OCI-LY3 (cell line): ENCODE data around the gene ZDHHC14.

ENCODE experiments used
- H2AFZ ChIP-seq: fragments of 200-600, 300-600 bp; shearing (Covaris generic); 2 replicates; pipeline ENCODE4 v1.6.0; 2014; ENCODE audit warnings: antibody characterized with exemption, low read depth, low read length
- H3K27ac ChIP-seq: fragments of 200-600, 300-600 bp; sonication (generic); 2 replicates; pipeline ENCODE4 v1.5.1; 2014; ENCODE audit warnings: mild to moderate bottlenecking, low read length, moderate library complexity, mixed read lengths
- H3K27me3 ChIP-seq: fragments of 200-600, 300-600 bp; sonication (generic); 2 replicates; pipeline ENCODE4 v1.6.1; 2014; ENCODE audit warnings: low read depth, low read length, mixed read lengths
- H3K36me3 ChIP-seq: fragments of 200-600, 300-600 bp; sonication (generic); replicated peaks from 2 replicates; pipeline ENCODE3; 2014; ENCODE audit warnings: low read depth, low read length, mixed read lengths
- H3K4me1 ChIP-seq: fragments of 300-600, 200-600 bp; sonication (generic); 2 replicates; pipeline ENCODE4 v1.6.1; 2014; ENCODE audit warnings: low read length, mixed read lengths
- H3K4me2 ChIP-seq: fragments of 200-600, 300-600 bp; sonication (generic); 2 replicates; pipeline ENCODE4 v1.6.1; 2014; ENCODE audit warnings: low read length, mixed read lengths
- H3K4me3 ChIP-seq: fragments of 300-600, 200-600 bp; sonication (generic); 2 replicates; pipeline ENCODE4 v1.5.1; 2014; ENCODE audit warnings: antibody characterized with exemption, mild to moderate bottlenecking, low read length, moderate library complexity
- H3K79me2 ChIP-seq: fragments of 300-600, 200-600 bp; shearing (Covaris generic); 2 replicates; pipeline ENCODE4 v1.6.1; 2014; ENCODE audit warnings: mild to moderate bottlenecking, low read length, mixed read lengths
- H3K9ac ChIP-seq: fragments of 300-600, 200-600 bp; shearing (Covaris generic); 2 replicates; pipeline ENCODE4 v1.6.0; 2014; ENCODE audit warnings: mild to moderate bottlenecking, low read length, moderate library complexity
- H3K9me3 ChIP-seq: fragments of 200-600, 300-600 bp; shearing (Covaris generic); 2 replicates; pipeline ENCODE4 v1.6.1; 2014; ENCODE audit warnings: low read length, mixed read lengths; ENCODE audit not compliant: insufficient read depth
- H4K20me1 ChIP-seq: fragments of 200-600, 300-600 bp; sonication (generic); 2 replicates; pipeline ENCODE4 v1.6.1; 2016; ENCODE audit warnings: low read length, mixed read lengths; ENCODE audit not compliant: insufficient read depth
- EZH2phosphoT487 ChIP-seq: fragments of 200-600 bp; shearing (Covaris generic); IDR thresholded peaks from 2 replicates; pipeline ENCODE4 v1.6.1; 2018; ENCODE audit warnings: antibody characterized with exemption, mixed run types, low read depth
- TF ChIP-seq, protein P1 (sequence below): fragments of 200-600, 300-600 bp; sonication (generic); IDR thresholded peaks from 2 replicates; pipeline ENCODE4 v1.5.1; 2014; ENCODE audit warnings: antibody characterized with exemption, low read length, low read depth

The ZDHHC14 gene

DNA sequence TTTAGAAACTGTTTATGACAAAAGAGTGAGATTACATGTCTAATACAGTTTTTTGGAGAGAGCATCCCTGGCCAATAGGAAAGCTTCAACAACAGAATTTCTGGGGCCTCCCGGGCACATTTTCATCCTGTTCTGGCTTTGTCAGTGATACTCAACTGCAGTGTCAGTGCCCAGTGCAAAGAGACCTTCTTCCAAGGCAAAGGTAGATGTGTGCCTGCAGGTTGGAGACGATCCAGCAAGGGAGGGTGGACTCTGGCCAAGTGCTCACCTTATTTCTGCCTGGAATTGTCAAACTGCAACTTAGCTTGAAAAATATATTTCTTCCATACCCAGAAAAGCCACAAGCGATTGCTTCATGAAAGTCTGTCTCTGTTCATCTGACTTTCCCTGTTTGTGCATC is 230.4 kb downstream of the ZDHHC14 start:
- Histone ChIP-seq H3K4me3 (no peak overlapping the region), H3K9me3 (no peaks in the 10 kb centered on the region), H3K27ac (no peak overlapping the region), H4K20me1 (no peaks in the 10 kb centered on the region), H3K36me3 (no peaks in the 10 kb centered on the region), H3K9ac (no peak overlapping the region), H3K27me3 (no peaks in the 10 kb centered on the region), H3K4me1 (peaks cover 7% of the 10 kb centered on the region), H3K79me2 (no peaks in the 10 kb centered on the region), H2AFZ (no peak overlapping the region), H3K4me2 (no peak overlapping the region)
- TF ChIP-seq, protein P1, sequence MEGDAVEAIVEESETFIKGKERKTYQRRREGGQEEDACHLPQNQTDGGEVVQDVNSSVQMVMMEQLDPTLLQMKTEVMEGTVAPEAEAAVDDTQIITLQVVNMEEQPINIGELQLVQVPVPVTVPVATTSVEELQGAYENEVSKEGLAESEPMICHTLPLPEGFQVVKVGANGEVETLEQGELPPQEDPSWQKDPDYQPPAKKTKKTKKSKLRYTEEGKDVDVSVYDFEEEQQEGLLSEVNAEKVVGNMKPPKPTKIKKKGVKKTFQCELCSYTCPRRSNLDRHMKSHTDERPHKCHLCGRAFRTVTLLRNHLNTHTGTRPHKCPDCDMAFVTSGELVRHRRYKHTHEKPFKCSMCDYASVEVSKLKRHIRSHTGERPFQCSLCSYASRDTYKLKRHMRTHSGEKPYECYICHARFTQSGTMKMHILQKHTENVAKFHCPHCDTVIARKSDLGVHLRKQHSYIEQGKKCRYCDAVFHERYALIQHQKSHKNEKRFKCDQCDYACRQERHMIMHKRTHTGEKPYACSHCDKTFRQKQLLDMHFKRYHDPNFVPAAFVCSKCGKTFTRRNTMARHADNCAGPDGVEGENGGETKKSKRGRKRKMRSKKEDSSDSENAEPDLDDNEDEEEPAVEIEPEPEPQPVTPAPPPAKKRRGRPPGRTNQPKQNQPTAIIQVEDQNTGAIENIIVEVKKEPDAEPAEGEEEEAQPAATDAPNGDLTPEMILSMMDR, result no peak
- TF ChIP-seq EZH2phosphoT487, result no peak

DNA sequence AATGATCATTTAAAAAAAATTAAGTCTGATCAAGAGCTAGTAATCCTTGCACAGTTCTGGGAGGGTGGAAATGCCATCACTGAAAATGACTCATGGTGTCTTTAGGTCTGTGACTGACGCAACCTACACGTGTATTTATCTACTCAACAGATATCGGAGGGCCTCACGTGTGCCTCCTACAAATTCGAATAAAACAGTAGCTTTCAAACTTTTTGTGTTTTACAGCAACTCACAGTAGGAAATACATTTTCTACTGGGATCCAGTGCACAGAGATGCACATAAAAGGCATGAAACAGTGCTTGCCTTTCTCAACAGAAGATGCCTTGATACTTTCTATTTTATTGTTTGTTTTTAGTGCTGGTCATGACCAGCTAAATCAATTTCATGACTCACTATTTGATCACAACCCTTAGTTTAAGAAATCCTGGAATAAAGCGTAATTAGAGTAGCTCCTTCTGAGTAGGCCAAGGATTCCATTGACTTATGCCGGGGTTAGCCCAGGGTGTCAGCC is 232.1 kb downstream of the ZDHHC14 start:
- Histone ChIP-seq H3K4me3 (no peak overlapping the region), H3K27me3 (no peaks in the 10 kb centered on the region), H3K4me1 (no peaks in the 10 kb centered on the region), H4K20me1 (no peaks in the 10 kb centered on the region), H3K27ac (no peak overlapping the region), H3K36me3 (no peaks in the 10 kb centered on the region), H3K79me2 (no peaks in the 10 kb centered on the region), H3K9ac (no peak overlapping the region), H3K4me2 (no peak overlapping the region), H3K9me3 (no peaks in the 10 kb centered on the region), H2AFZ (no peak overlapping the region)
- TF ChIP-seq, protein P1, result no peak
- TF ChIP-seq EZH2phosphoT487, result no peak

DNA sequence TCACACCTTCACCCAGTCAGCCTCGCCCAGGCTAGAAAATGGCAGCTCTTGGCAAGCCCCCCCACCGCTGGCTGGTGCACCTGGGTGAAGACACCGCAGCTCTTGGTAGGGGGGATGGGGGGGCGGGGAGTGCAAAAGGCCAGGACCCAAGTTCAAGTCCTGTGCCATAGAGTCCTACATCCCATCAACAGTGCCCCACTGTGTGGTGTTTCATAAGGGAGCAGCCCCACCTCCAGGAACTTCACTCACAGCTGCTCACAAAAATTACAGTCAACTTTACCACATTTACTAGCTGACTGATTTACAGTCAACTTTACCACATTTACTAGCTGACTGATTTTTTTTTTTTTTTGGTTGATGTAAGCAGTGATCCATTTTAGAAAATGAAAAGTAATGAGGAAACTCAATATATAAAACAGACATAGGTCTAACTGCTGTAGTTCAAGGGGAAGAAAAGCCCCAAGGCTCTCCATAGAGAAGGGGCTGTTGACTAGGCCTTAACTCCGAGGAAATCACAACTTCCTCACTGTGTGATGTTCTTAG is 233.1 kb downstream of the ZDHHC14 start:
- Histone ChIP-seq H4K20me1 (no peaks in the 10 kb centered on the region), H3K79me2 (no peaks in the 10 kb centered on the region), H3K4me1 (no peaks in the 10 kb centered on the region)

DNA sequence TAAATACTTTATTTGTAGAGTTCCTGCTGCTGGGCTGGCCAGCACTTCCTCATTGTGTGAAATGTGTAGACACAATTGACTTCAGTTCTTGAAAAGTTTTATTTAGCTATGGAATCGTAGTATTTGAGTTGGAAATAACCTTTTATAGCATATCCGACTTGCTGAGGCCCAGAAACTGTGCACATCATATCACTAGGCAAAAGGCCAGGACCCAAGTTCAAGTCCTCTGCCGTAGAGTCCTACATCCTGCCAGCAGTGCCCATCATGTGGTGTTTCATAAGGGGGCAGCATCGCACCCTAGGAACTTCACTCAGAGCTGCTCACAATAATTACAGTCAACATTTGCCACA is 234.4 kb downstream of the ZDHHC14 start:
- no peak overlapping the region for H3K4me3 ChIP-seq
- no peaks in the 10 kb centered on the region for H3K36me3 ChIP-seq
- H3K27me3 ChIP-seq, result no peaks in the 10 kb centered on the region
- no peak overlapping the region for H2AFZ ChIP-seq
- H3K9ac ChIP-seq, result no peak overlapping the region
- no peaks in the 10 kb centered on the region for H3K4me1 ChIP-seq
- no peaks in the 10 kb centered on the region for H3K9me3 ChIP-seq
- TF ChIP-seq, protein P1, result peak; percentile 7; the same call in 1 of the 2 replicates
- TF ChIP-seq EZH2phosphoT487, result no peak
- H3K27ac ChIP-seq, result no peak overlapping the region
- H3K4me2 ChIP-seq, result no peak overlapping the region
- H4K20me1 ChIP-seq, result no peaks in the 10 kb centered on the region
- H3K79me2 ChIP-seq, result no peaks in the 10 kb centered on the region

More for the DNA sequence above, 233.1 kb downstream of the ZDHHC14 start:
- H2AFZ ChIP-seq, result no peak overlapping the region
- no peak overlapping the region for H3K4me2 ChIP-seq
- no peak for TF ChIP-seq EZH2phosphoT487
- TF ChIP-seq, protein P1, result peak; percentile 27; the same call in 1 of the 2 replicates
- no peaks in the 10 kb centered on the region for H3K27me3 ChIP-seq
- H3K9ac ChIP-seq, result no peak overlapping the region
- H3K4me3 ChIP-seq, result no peak overlapping the region
- no peaks in the 10 kb centered on the region for H3K9me3 ChIP-seq
- H3K27ac ChIP-seq, result no peak overlapping the region
- no peaks in the 10 kb centered on the region for H3K36me3 ChIP-seq
